ENCODE results near the gene UTP4.

Gene UTP4

DNA sequence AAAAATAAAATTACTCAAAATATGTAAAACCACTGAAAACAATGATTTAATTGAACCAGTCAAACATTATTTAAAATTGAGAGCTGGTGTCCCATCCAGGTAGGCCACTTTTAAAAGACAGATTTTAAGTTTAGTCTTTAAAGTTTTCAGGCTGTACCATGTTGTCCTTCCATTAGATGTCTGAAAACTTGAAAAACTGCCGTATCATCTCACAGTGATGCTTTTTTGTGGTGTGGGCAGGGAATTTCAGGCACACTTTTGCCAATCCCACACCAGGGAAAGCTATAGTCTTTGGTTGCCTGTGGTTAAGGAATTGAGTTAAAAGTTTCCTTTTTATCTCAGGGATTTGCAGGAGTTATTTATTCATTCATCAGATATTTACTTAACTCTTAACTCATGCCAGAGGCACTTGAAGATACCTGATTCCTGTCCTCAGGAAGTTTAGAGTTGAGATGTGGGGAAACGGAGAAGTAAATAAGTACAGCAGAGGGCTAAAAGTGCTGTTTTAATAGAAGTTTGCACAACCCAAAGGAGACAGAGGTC, 57.7 kb downstream of the UTP4 start:
- Histone ChIP-seq H3K36me3 (no peaks in the 10 kb centered on the region), H3K27me3 (no peaks in the 10 kb centered on the region), H3K9me3 (no peaks in the 10 kb centered on the region), H3K27ac (no peak overlapping the region), H3K4me1 (peaks cover 0 to 73% (median 53%) of the 10 kb centered on the region in 4 donors), H3K4me3 (no peak overlapping the region)
- no peak for DNase-seq
- intact Hi-C loops (cut with DNase I; ENCODE audit: low total_unique reads), result no loop called here
- TF ChIP-seq, protein P1, sequence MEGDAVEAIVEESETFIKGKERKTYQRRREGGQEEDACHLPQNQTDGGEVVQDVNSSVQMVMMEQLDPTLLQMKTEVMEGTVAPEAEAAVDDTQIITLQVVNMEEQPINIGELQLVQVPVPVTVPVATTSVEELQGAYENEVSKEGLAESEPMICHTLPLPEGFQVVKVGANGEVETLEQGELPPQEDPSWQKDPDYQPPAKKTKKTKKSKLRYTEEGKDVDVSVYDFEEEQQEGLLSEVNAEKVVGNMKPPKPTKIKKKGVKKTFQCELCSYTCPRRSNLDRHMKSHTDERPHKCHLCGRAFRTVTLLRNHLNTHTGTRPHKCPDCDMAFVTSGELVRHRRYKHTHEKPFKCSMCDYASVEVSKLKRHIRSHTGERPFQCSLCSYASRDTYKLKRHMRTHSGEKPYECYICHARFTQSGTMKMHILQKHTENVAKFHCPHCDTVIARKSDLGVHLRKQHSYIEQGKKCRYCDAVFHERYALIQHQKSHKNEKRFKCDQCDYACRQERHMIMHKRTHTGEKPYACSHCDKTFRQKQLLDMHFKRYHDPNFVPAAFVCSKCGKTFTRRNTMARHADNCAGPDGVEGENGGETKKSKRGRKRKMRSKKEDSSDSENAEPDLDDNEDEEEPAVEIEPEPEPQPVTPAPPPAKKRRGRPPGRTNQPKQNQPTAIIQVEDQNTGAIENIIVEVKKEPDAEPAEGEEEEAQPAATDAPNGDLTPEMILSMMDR (IDR thresholded peaks at IDR 0.05), result no peak

DNA sequence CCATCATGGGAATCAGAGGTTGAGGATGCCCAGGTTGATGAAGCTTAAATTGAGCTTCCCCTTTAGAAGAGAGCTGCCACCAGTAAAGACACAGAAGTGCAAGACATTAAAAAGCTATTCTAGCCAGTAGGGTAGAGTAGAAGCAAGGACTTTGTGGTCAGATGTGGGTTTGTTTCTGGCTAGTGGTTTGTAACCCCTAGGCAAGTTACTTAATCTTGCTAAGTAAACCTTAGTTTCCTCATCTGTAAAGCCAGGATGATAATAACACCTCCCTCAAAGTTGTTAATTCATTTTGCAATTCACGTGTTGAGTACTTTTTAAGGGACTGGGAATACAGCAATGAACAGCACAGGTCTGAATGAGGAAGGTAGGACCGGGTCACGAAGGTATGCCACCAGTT, 58.1 kb downstream of the UTP4 start:
- intact Hi-C loops (cut with DNase I; ENCODE audit: low total_unique reads), result no loop called here
- TF ChIP-seq, protein P1 (IDR thresholded peaks at IDR 0.05), result no peak
- H3K36me3 ChIP-seq, result no peaks in the 10 kb centered on the region
- no peaks in the 10 kb centered on the region for H3K9me3 ChIP-seq
- no peak overlapping the region for H3K27ac ChIP-seq
- no peaks in the 10 kb centered on the region for H3K27me3 ChIP-seq
- no peak overlapping the region for H3K4me3 ChIP-seq
- peaks cover 0 to 78% (median 58%) of the 10 kb centered on the region in 4 donors for H3K4me1 ChIP-seq
- no peak for DNase-seq

DNA sequence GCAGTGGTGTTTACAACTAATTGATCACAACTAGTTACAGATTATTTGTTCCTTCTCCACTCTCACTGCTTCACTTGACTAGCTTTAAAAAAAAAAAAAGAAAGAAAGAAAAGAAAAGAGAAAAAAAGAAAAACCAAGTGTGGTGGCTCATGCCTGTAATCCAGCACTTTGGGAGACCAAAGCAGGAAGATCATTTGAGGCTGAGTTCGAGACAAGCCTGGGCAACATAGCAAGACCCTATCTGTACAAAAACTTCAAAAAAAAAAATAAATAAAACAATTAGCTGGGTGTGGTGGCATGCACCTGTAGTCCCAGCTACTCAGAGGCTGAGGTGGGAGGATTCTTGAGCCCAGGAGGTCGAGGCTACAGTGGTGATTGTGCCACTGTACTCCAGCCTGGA, 58.7 kb downstream of the UTP4 start:
- intact Hi-C loops (cut with DNase I; ENCODE audit: low total_unique reads), result no loop called here

DNA sequence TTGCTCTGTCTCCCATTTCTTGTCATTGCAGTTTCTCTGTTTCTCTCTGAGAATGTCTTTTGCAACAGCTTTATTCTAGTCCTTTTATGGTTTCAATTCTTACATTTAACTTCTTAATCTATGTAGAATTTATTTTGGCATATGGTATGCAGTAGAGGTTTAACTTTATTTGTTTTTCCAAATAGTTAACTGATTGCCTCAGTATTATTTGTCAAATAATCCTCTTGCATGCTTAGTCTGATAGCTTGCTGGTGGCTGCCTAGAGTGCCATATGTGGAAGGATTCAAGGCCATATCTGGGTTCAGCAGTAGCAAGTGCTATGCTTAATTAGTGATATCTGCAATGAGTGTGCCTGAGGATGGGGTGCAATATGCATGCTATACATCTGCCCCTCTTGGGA, 61.4 kb downstream of the UTP4 start:
- Histone ChIP-seq H3K27ac (peak overlapping the region in 1 of 2 donors; percentile 5), H3K36me3 (no peaks in the 10 kb centered on the region), H3K4me1 (peaks cover 0 to 96% (median 51%) of the 10 kb centered on the region in 4 donors), H3K4me3 (no peak overlapping the region), H3K27me3 (no peaks in the 10 kb centered on the region), H3K9me3 (no peaks in the 10 kb centered on the region)
- intact Hi-C loops (cut with DNase I; ENCODE audit: low total_unique reads), result no loop called here
- TF ChIP-seq, protein P1 (IDR thresholded peaks at IDR 0.05), result no peak
- DNase-seq, result no peak

More for the DNA sequence above, 58.7 kb downstream of the UTP4 start:
- Histone ChIP-seq H3K4me3 (no peak overlapping the region), H3K27ac (no peak overlapping the region), H3K4me1 (peaks cover 0 to 80% (median 60%) of the 10 kb centered on the region in 4 donors), H3K36me3 (no peaks in the 10 kb centered on the region), H3K9me3 (no peaks in the 10 kb centered on the region), H3K27me3 (no peaks in the 10 kb centered on the region)
- no peak for DNase-seq
- TF ChIP-seq, protein P1 (IDR thresholded peaks at IDR 0.05), result no peak

DNA sequence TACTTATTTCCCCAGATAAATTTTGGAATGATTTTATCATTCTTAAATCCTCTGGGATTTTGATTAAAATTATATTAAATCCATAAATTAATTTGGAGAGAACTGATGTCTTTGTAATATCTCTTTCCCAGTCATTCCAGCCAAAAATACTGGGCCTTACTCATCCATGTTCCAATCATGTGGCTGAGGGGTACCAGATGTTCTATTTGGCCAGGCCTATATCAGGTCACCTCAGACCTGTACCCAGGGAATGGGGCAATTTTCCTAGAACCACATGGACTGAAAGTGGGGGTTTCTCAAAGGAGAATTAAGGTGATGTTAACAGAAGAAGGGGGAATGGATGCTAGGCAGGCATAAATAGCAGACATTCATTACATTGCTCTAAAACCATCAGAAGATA, 62.0 kb downstream of the UTP4 start:
- H3K27me3 ChIP-seq, result no peaks in the 10 kb centered on the region
- DNase-seq, result no peak
- no peaks in the 10 kb centered on the region for H3K9me3 ChIP-seq
- H3K27ac ChIP-seq, result peak overlapping the region in 1 of 2 donors; percentile 5
- intact Hi-C loops (cut with DNase I; ENCODE audit: low total_unique reads), result no loop called here
- TF ChIP-seq, protein P1 (IDR thresholded peaks at IDR 0.05), result no peak
- H3K4me1 ChIP-seq, result peaks cover 0 to 96% (median 44%) of the 10 kb centered on the region in 4 donors
- H3K36me3 ChIP-seq, result no peaks in the 10 kb centered on the region
- H3K4me3 ChIP-seq, result no peak overlapping the region
